Activated CD8-positive, alpha-beta memory T cell treated with anti-CD3 and anti-CD28 coated beads for 24 hours (primary cell): Measurements from ENCODE around the gene HS3ST3B1.

Experiments used
- DNase-seq: peaks from one replicate; pipeline ENCODE4 v3.0.0-alpha.2; 2020

The HS3ST3B1 gene

DNA sequence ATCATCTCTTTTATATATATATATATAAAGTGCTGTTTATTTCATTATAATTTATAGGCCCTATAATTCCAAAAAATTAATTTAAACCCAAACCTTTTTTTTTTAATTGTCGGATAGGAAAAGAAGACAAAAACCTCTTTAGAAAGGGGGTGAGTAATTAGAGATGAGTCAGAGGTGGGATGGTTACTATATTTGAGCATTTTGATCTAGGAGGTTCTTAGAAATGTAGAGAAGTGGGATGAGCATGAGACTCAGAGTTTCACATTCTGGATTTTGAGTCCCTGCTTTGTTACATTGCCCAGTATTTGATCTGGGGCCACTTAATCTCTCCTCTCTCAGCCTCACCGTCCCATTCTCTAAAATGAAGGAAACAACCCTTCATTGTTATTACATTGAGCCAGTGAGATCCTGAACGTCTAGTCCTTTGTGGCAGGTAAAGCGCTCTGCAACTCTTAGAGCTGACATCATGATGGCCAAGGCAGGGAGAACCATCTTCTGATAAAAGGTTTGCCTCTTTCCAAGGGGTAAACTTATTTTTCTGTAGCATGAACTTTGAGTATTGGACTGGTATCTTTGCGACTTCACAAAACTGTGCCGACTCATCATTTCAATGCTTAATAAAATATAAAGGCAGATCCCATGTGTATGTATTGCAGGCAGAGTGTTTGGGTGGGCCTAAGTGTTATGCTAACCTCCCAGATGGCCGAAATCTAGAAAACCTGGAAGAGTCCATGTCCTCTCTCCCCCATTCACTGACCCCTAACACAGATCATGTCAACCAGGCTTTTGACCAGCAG lies 21.3 kb downstream of the HS3ST3B1 start:
- DNase-seq: peak; percentile 50

DNA sequence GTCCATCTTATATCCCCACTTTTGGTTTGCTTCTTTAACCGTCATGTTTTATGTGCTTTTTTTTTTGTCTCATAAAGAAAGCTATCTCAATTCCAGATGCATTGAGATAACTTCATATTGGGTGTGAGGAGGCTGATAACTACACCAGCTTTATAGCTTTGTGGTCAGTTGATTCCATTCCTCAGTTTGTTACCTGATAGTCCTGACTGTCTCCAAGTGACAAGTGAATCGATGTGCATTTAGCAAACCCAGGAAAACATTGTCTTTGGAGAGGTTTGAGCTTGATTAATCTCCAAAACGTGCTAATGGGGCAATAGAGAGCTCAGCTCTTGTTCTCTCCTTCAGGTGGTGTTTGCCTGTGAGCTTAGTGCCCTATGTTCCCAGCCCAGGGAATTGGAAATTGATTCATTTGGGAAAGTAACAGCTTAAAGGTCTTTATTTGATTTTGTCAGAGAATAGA lies 22.7 kb downstream of the HS3ST3B1 start:
- peak; percentile 33 for DNase-seq

GRCh38 chr17:14325618-14326167 lies 24.8 kb downstream of the HS3ST3B1 start:
- no peak for DNase-seq

- DNase-seq: peak; percentile 40
Observed at GRCh38 chr17:14329900-14330491, 29.1 kb downstream of the HS3ST3B1 start.

DNA sequence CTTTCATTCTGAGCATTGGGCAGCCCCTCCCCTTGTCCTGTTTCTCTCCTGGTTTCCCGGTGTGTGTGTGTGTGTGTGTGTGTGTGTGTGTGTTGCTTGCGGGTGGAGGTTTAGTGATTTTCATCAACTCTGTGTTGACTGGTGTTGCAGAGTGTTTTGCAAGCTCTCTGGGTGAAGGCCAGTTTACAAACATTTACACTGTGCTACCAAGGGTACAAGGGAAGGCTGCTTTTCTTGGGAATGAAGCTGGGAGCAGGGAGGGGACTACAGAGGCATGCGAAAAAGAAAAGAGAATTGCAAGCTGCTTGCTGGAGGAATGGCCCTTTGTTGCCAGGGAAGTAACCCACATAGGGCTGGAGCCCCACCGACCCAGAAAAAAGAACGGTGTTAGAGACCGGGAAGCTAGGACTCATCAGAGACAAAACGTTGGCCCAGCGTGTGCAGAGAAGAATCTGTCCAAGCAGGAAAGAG lies 29.6 kb downstream of the HS3ST3B1 start:
- peak; percentile 28 for DNase-seq

DNA sequence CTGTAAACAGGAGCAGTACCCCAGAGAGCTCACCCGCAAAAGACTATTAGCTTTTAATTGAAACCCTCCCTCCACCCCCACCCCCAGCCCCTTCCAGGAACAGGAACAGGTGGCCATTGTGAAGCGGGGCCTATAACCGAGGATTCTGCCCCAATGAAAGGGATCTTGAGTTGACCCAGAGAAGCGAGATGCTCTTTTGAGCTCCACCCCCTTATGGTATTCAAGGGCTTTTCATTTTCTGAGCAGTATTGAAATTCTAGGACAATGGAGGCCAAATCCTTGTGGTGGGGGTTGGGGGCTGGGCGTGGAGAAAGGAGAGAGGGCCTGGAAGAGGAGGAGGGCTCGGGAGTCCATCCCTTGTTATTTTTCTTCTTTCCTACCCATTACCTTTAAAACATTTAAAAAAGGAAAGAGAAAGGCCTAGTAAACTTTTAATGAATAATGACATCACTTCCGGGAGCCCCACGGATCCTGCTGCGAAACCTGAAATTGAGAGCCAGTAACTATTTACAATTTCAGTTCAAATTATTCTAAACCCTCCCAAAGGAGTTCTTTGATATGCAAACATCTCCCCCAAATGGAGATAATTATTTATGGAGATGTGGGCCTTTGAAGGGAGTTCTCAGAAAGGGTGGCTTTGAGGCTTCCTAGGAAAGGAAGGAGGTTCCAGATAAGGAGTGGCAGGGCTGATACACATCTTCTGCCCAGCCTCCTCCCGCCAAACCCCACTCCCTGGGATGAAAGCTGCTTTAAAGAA lies 30.5 kb downstream of the HS3ST3B1 start:
- peak; percentile 37 for DNase-seq

DNA sequence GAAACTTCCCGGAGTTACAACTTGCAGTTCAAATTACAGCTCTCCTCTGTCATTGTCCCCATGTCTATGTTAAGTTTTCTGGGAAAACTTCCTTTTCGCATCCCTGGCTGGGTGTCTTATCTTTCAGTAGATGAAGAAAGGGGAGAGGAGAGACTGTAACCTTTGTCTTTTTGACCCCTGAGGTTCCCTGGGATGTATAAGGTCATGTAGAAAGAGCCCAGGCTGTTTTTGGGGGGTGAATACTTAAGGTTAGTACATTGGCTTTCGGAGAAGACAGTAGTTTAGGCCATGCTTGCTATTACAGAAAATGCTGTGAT lies 31.1 kb downstream of the HS3ST3B1 start:
- no peak for DNase-seq

DNA sequence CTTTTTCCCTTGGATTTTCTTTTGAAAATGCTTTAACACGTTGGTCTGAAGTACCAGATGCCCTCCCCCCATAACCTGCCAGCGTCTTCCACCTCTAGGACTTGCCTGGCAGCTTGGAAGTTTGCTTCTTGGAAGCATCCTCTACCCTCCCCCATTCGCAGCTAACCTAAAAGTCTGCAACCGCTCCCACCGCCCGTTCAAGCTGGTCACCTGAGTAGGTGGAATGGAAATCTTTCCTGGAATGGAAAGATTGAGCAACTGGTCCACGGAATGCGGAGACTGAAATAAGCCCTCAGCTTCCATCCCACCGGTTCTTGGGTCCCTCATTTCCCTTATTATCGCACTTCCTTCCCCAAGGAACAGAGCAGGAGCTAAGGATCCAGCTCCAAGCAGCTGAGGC lies 31.4 kb downstream of the HS3ST3B1 start:
- DNase-seq: no peak

- DNase-seq: no peak
Observed at GRCh38 chr17:14333506-14333905, 32.6 kb downstream of the HS3ST3B1 start.

GRCh38 chr17:14334276-14334840 lies 33.5 kb downstream of the HS3ST3B1 start:
- no peak for DNase-seq

DNA sequence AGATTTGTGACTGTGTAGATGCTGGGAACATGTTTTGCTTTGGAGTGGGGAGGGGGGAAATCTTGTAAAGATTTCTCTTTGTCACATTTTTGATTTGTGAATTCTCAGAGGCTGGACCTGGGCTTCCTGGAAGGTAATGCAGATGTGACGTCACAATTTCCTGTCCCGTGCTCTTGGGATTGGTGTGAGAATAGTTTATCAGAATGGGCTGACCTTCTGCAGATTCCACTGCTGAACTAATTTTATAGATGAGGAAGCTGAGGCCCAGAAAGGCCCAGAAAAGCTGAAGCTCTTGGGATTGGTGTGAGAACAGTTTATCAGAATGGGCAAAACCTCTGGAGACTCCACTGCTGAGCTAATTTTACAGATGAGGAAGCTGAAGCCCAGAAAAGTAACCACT lies 34.0 kb downstream of the HS3ST3B1 start:
- no peak for DNase-seq

- no peak for DNase-seq
Observed at GRCh38 chr17:14336418-14336817, 35.5 kb downstream of the HS3ST3B1 start.

DNA sequence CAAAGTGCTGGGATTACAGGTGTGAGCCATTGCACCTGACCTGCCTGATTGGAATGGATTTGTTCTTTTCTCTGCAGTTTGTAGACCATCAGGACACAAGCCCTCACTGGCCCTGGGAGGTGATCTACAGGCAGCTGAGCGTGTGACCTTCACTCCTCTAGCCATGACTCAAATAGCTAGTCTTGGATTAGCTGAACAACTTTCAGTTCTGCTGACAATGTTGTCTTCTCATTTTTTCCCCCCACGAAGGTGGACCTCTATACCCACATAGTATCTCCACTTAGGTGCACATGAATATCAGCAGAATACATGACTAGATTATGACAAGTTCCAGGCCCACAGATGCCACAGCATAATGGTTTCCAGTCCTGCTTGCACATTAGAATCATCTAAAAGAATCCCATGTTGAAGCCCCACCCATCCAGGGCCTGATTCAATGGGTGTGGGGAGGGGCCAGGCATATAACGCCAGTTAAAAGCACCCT lies 36.8 kb downstream of the HS3ST3B1 start:
- DNase-seq: peak; percentile 73

DNA sequence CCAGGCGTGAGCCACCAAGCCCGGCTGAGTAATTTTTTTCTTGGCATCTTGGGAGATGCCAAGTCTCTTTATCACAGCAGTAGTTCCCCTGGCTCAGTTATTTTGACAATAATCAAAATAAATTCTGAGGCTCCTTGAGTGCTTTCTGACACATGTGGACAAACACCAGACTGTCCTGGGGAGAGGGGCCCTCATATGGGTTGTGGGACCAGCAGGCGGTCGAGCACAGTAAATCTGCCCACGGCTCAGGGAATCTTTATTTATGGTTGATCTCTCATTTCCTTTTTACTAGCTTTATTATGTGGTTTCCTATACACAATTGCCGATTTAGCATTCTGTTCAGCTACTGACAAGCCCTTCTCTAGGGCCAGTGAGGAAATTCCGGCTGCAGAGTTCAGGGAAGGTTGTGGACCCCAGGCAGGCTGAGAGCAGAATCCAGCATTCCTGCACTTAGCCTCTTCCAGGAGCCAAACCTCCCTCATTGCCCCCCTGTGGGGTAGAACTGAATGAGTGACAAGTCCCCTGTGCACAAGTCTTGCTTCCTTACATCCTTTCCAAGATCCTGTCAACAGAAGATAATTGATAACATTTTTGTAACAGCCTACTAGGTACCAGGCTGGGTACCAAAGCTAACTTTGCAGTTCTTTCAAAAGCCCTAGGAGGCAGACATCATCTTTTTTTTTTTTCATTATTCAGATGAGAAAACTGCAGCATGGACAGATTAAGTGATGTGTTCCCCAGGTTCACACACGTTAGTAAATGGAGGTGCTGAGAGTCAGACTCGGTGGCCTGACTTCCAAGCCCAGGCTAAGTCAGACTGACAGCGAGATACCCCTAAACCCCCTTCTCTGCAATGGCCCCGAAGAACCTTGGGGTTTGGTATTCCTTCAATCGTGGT lies 40.2 kb downstream of the HS3ST3B1 start:
- no peak for DNase-seq

GRCh38 chr17:14341866-14342265 lies 41.0 kb downstream of the HS3ST3B1 start:
- DNase-seq: no peak

DNA sequence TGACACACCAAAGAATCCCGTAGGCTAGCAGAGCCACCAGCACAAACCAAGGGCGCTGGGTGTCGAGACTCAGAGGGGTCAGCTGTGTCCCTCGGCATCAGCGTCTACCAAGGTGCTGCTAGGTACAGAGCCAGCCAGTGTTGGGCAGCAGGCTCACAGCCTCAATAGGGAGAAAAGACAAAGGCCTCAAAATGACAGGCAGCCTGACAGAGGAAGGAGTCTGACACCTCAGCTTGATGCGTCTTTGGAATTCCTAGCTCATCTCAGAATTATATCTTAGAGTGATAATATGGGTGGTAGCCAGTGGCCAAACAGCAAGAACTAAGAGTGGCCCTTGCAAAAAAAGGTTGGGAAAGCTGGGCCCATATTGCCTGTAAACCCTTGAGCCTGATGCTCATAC lies 45.9 kb downstream of the HS3ST3B1 start:
- no peak for DNase-seq

DNA sequence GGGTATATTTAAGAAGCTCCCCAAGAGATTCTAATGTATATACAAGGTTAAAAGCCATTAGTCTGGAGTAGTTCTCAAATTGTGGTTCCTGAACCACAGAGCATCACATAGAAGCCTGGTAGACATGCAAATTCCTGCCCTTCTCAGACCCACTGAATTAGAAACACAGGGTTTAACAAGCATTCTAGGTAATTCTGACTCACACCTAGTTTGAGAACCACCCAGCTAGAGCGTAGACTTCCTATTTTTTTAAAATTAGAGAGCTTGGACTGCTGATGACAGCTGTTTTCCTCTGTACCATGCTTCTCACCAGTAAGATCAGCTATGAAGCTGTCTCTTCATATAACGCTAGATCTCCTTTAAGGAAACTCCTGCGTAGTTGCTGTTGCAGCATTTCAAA lies 50.6 kb downstream of the HS3ST3B1 start:
- no peak for DNase-seq

- DNase-seq: no peak
Observed at GRCh38 chr17:14352136-14352535, 51.3 kb downstream of the HS3ST3B1 start.

GRCh38 chr17:14353861-14354474 lies 53.1 kb downstream of the HS3ST3B1 start:
- DNase-seq: no peak

DNA sequence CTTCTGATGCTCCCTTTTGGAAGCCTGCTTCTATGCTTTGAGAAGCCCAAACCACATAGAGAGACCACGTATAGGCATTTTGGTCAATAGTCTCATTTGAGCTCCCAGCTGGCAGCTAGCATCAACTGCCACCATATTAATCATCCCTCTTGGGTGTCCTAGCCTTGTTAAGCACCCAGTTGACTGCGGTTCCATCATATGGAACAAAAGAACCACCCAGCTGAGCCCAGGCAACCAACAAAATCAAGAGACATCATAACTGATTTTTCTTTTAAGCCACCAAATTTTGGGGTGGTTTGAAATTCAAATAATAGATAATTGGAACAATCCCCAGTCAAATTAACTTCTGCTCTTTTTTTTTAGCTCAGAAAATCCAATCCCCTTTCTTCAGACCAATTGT lies 53.9 kb downstream of the HS3ST3B1 start:
- DNase-seq: no peak

- DNase-seq: no peak
Observed at GRCh38 chr17:14355556-14355955, 54.7 kb downstream of the HS3ST3B1 start.
